HEK293 (cell line): ENCODE measurements around the gene GNB1L.
A peak's percentile ranks its signal among the peaks of the same experiment; 100 is the strongest.

Source experiments
- CTCF ChIA-PET: fragments of 350-600 bp; formaldehyde crosslinking; extraction: SDS; loops from one replicate; lab custom pipeline; 2021; ENCODE audit warnings: antibody characterized with exemption; lab: Yijun Ruan, JAX
- POLR2A ChIA-PET: fragments of 300-600 bp; formaldehyde crosslinking; extraction: SDS; loops from one replicate; lab custom pipeline; 2020; ENCODE audit warnings: antibody characterized with exemption, inconsistent platforms; lab: Yijun Ruan, JAX
- H3K27ac ChIP-seq: fragments of 200-500 bp; sonication (Bioruptor generic); 2 replicates; pipeline ENCODE4 v1.5.1; 2014; ENCODE audit warnings: low read depth, low read length, control low read depth, inconsistent platforms; ENCODE audit errors: extremely low read depth
- H3K36me3 ChIP-seq, 2 experiments: fragments of 200-500 bp in 1 of 2; sonication (Bioruptor generic) in 1 of 2; 1 replicate in 1 of 2; 2 replicates in 1 of 2; pipeline ENCODE4 v1.5.1; 2014 to 2017; ENCODE audit warnings: inconsistent platforms in 2 of 2, low read length in 2 of 2; ENCODE audit not compliant: control insufficient read depth in 2 of 2, insufficient read depth in 1 of 2
- H3K4me1 ChIP-seq: fragments of 200-500 bp; sonication (Bioruptor generic); 2 replicates; pipeline ENCODE4 v1.5.1; 2014; ENCODE audit warnings: mild to moderate bottlenecking, low read length, inconsistent platforms; ENCODE audit not compliant: control insufficient read depth, insufficient read depth
- H3K4me3 ChIP-seq: 2 replicates; pipeline ENCODE4 v1.5.1; 2011; ENCODE audit warnings: low read depth, mild to moderate bottlenecking, control low read depth, low read length, moderate library complexity
- H3K9me3 ChIP-seq: fragments of 200-500 bp; sonication (Bioruptor generic); 2 replicates; pipeline ENCODE4 v1.5.1; 2014; ENCODE audit warnings: low read depth, low read length, inconsistent platforms; ENCODE audit not compliant: control insufficient read depth, insufficient read depth
- EGR2 ChIP-seq: fragments of 450-650 bp; formaldehyde crosslinking; IDR thresholded peaks from 2 replicates; pipeline ENCODE4 v1.5.1; 2016; ENCODE audit warnings: low read depth, missing biosample characterization, missing genetic modification characterization
- FEZF1 ChIP-seq: fragments of 450-650 bp; formaldehyde crosslinking; IDR thresholded peaks from 2 replicates; pipeline ENCODE4 v1.5.1; 2016; ENCODE audit warnings: missing biosample characterization, missing genetic modification characterization
- GFI1B ChIP-seq: fragments of 450-650 bp; formaldehyde crosslinking; IDR thresholded peaks from 2 replicates; pipeline ENCODE4 v1.5.1; 2016; ENCODE audit warnings: missing biosample characterization, missing genetic modification characterization
- IKZF3 ChIP-seq: fragments of 450-650 bp; IDR thresholded peaks from 2 replicates; pipeline ENCODE4 v1.5.0; 2018; ENCODE audit warnings: missing biosample characterization, mild to moderate bottlenecking, missing genetic modification characterization, moderate library complexity
- INSM2 ChIP-seq: fragments of 450-650 bp; formaldehyde crosslinking; IDR thresholded peaks from 2 replicates; pipeline ENCODE4 v1.5.1; 2016; ENCODE audit warnings: missing biosample characterization, missing genetic modification characterization
- SALL2 ChIP-seq: fragments of 450-650 bp; formaldehyde crosslinking; IDR thresholded peaks from 2 replicates; pipeline ENCODE4 v1.5.0; 2017; ENCODE audit warnings: missing biosample characterization, mild to moderate bottlenecking, missing genetic modification characterization, borderline replicate concordance
- ZBTB1 ChIP-seq: fragments of 450-650 bp; formaldehyde crosslinking; IDR thresholded peaks from 2 replicates; pipeline ENCODE4 v1.5.1; 2016; ENCODE audit warnings: missing biosample characterization, missing genetic modification characterization
- ZIC2 ChIP-seq: fragments of 450-650 bp; formaldehyde crosslinking; IDR thresholded peaks from 2 replicates; pipeline ENCODE4 v1.5.1; 2016; ENCODE audit warnings: missing biosample characterization, missing genetic modification characterization
- ZNF138 ChIP-seq: fragments of 450-650 bp; formaldehyde crosslinking; IDR thresholded peaks from 2 replicates; pipeline ENCODE4 v1.5.1; 2016; ENCODE audit warnings: missing biosample characterization, missing genetic modification characterization, borderline replicate concordance
- ZNF23 ChIP-seq: fragments of 450-650 bp; formaldehyde crosslinking; IDR thresholded peaks from 2 replicates; pipeline ENCODE4 v1.5.1; 2016; ENCODE audit warnings: missing biosample characterization, missing genetic modification characterization, borderline replicate concordance
- ZNF274 ChIP-seq, 2 experiments: fragments of 200-500 bp in 1 of 2; fragments of 450-650 bp in 1 of 2; sonication (Bioruptor generic) in 1 of 2; formaldehyde crosslinking in 1 of 2; IDR thresholded peaks; 2 replicates each; pipeline versions ENCODE4 v1.5.1 to v1.6.1; 2014 to 2016; ENCODE audit warnings: borderline replicate concordance in 1 of 2, inconsistent platforms in 1 of 2, low read length in 1 of 2, missing biosample characterization in 1 of 2, missing genetic modification characterization in 1 of 2
- ZNF341 ChIP-seq: fragments of 450-650 bp; formaldehyde crosslinking; IDR thresholded peaks from 2 replicates; pipeline ENCODE4; 2016; ENCODE audit warnings: low read depth, missing biosample characterization, missing genetic modification characterization
- ZNF37A ChIP-seq: fragments of 450-650 bp; IDR thresholded peaks from 2 replicates; pipeline ENCODE4 v1.5.1; 2018; ENCODE audit warnings: missing biosample characterization, missing genetic modification characterization
- ZNF449 ChIP-seq: fragments of 450-650 bp; formaldehyde crosslinking; IDR thresholded peaks from 2 replicates; pipeline ENCODE4 v1.5.1; 2017; ENCODE audit warnings: missing biosample characterization, mild to moderate bottlenecking, missing genetic modification characterization, moderate library complexity
- ZNF560 ChIP-seq: fragments of 450-650 bp; formaldehyde crosslinking; IDR thresholded peaks from 2 replicates; pipeline ENCODE4 v1.5.1; 2017; ENCODE audit warnings: missing biosample characterization, missing genetic modification characterization, borderline replicate concordance
- ZNF629 ChIP-seq: fragments of 450-650 bp; formaldehyde crosslinking; IDR thresholded peaks from 2 replicates; pipeline ENCODE4 v1.5.1; 2017; ENCODE audit warnings: missing biosample characterization, missing genetic modification characterization
- ZNF664 ChIP-seq: fragments of 450-650 bp; formaldehyde crosslinking; IDR thresholded peaks from 2 replicates; pipeline ENCODE4 v1.5.1; 2016; ENCODE audit warnings: missing biosample characterization, missing genetic modification characterization
- TF ChIP-seq, protein P1 (sequence below): fragments of 450-650 bp; formaldehyde crosslinking; IDR thresholded peaks from 2 replicates; pipeline ENCODE4 v1.5.1; 2016; ENCODE audit warnings: missing biosample characterization, missing genetic modification characterization, borderline replicate concordance
- TF ChIP-seq, protein P2 (sequence below): fragments of 450-650 bp; formaldehyde crosslinking; IDR thresholded peaks from 2 replicates; pipeline ENCODE4 v1.5.1; 2016; ENCODE audit warnings: missing biosample characterization, missing genetic modification characterization
- TF ChIP-seq, protein P3 (sequence below): fragments of 450-650 bp; formaldehyde crosslinking; IDR thresholded peaks from 2 replicates; pipeline ENCODE4 v1.5.1; 2016; ENCODE audit warnings: missing biosample characterization, missing genetic modification characterization

Gene GNB1L

GRCh38 chr22:19755722-19756287 lies 98.9 kb downstream of the GNB1L start:
- Histone ChIP-seq H3K4me1 (no peaks in the 10 kb centered on the region), H3K27ac (no peak overlapping the region), H3K9me3 (no peaks in the 10 kb centered on the region), H3K36me3 (no peaks in the 10 kb centered on the region)
- POLR2A ChIA-PET = interaction anchor here (1.0 to 1.2 kb wide), 6 partner anchors 15 to 101 kb away, joined by 3 to 7 read pairs (median 3); partner anchors contain the start of genes GNB1L, GP1BB and RTL10
- TF ChIP-seq, protein P1, sequence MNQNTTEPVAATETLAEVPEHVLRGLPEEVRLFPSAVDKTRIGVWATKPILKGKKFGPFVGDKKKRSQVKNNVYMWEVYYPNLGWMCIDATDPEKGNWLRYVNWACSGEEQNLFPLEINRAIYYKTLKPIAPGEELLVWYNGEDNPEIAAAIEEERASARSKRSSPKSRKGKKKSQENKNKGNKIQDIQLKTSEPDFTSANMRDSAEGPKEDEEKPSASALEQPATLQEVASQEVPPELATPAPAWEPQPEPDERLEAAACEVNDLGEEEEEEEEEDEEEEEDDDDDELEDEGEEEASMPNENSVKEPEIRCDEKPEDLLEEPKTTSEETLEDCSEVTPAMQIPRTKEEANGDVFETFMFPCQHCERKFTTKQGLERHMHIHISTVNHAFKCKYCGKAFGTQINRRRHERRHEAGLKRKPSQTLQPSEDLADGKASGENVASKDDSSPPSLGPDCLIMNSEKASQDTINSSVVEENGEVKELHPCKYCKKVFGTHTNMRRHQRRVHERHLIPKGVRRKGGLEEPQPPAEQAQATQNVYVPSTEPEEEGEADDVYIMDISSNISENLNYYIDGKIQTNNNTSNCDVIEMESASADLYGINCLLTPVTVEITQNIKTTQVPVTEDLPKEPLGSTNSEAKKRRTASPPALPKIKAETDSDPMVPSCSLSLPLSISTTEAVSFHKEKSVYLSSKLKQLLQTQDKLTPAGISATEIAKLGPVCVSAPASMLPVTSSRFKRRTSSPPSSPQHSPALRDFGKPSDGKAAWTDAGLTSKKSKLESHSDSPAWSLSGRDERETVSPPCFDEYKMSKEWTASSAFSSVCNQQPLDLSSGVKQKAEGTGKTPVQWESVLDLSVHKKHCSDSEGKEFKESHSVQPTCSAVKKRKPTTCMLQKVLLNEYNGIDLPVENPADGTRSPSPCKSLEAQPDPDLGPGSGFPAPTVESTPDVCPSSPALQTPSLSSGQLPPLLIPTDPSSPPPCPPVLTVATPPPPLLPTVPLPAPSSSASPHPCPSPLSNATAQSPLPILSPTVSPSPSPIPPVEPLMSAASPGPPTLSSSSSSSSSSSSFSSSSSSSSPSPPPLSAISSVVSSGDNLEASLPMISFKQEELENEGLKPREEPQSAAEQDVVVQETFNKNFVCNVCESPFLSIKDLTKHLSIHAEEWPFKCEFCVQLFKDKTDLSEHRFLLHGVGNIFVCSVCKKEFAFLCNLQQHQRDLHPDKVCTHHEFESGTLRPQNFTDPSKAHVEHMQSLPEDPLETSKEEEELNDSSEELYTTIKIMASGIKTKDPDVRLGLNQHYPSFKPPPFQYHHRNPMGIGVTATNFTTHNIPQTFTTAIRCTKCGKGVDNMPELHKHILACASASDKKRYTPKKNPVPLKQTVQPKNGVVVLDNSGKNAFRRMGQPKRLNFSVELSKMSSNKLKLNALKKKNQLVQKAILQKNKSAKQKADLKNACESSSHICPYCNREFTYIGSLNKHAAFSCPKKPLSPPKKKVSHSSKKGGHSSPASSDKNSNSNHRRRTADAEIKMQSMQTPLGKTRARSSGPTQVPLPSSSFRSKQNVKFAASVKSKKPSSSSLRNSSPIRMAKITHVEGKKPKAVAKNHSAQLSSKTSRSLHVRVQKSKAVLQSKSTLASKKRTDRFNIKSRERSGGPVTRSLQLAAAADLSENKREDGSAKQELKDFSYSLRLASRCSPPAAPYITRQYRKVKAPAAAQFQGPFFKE = no peak
- TF ChIP-seq ZNF664 (tag by site-specific recombination) = no peak
- TF ChIP-seq FEZF1 = no peak
- TF ChIP-seq ZNF37A (tag by site-specific recombination) = no peak
- TF ChIP-seq ZNF138 (tag by site-specific recombination) = no peak
- no peak for TF ChIP-seq ZIC2
- TF ChIP-seq ZBTB1 (tag by site-specific recombination) = no peak
- TF ChIP-seq ZNF341 (tag by site-specific recombination) = no peak
- no peak for TF ChIP-seq ZNF449 (tag by site-specific recombination)
- no peak for TF ChIP-seq GFI1B
- TF ChIP-seq IKZF3 (tag by site-specific recombination) = no peak
- no peak for TF ChIP-seq ZNF629 (tag by site-specific recombination)
- TF ChIP-seq, all 188 proteins: peak for 0
- CTCF ChIA-PET = interaction anchor here (0.6 to 5.3 kb wide), 12 partner anchors 10 to 208 kb away, joined by 3 to 42 read pairs (median 4); no protein-coding TSS in a partner anchor
- H3K4me3 ChIP-seq = no peak overlapping the region

GRCh38 chr22:19755145-19755710 lies 99.4 kb downstream of the GNB1L start:
- Histone ChIP-seq H3K4me1 (no peaks in the 10 kb centered on the region), H3K4me3 (no peak overlapping the region), H3K36me3 (no peaks in the 10 kb centered on the region), H3K27ac (no peak overlapping the region), H3K9me3 (no peaks in the 10 kb centered on the region)
- ChIA-PET CTCF (interaction anchor here (1.6 to 5.3 kb wide), 3 partner anchors 14 to 155 kb away, joined by 10 to 42 read pairs (median 11); no protein-coding TSS in a partner anchor), POLR2A (no interaction called here)
- TF ChIP-seq SALL2 (no peak), EGR2 (tag by site-specific recombination) (0 out of 2 replicates have a peak, but pooled peaks have one; percentile 4), INSM2 (tag by site-specific recombination) (no peak), ZNF274 (IDR thresholded peaks at IDR 0.05; ENCODE audit: low read length) (no peak), ZNF274 (tag by site-specific recombination; IDR thresholded peaks at IDR 0.05; ENCODE audit: borderline replicate concordance) (no peak), ZNF23 (no peak), ZNF560 (no peak)
- TF ChIP-seq, protein P2, sequence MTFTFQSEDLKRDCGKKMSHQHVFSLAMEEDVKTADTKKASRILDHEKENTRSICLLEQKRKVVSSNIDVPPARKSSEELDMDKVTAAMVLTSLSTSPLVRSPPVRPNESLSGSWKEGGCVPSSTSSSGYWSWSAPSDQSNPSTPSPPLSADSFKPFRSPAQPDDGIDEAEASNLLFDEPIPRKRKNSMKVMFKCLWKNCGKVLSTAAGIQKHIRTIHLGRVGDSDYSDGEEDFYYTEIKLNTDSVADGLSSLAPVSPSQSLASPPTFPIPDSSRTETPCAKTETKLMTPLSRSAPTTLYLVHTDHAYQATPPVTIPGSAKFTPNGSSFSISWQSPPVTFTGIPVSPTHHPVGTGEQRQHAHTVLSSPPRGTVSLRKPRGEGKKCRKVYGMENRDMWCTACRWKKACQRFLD (tag by site-specific recombination) = no peak
- TF ChIP-seq, protein P3, sequence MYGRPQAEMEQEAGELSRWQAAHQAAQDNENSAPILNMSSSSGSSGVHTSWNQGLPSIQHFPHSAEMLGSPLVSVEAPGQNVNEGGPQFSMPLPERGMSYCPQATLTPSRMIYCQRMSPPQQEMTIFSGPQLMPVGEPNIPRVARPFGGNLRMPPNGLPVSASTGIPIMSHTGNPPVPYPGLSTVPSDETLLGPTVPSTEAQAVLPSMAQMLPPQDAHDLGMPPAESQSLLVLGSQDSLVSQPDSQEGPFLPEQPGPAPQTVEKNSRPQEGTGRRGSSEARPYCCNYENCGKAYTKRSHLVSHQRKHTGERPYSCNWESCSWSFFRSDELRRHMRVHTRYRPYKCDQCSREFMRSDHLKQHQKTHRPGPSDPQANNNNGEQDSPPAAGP (tag by site-specific recombination) = no peak
